GOT3 (cell line): ENCODE measurements around the gene RPTOR.

Experiments
- DNase-seq: peaks from one replicate; lab custom pipeline; 2025; ENCODE audit warnings: mixed read lengths; lab: John Stamatoyannopoulos, UW

Gene RPTOR

GRCh38 chr17:80980397-80981061, 435.9 kb downstream of the RPTOR start:
- DNase-seq: no peak

- DNase-seq: no peak
These were observed 436.6 kb downstream of the RPTOR start for GRCh38 chr17:80981062-80981902.

- DNase-seq: no peak
These were observed 437.3 kb downstream of the RPTOR start for GRCh38 chr17:80981929-80982425.

- DNase-seq: no peak
These were observed 437.9 kb downstream of the RPTOR start for GRCh38 chr17:80982426-80982974.

- no peak for DNase-seq
These were observed 438.9 kb downstream of the RPTOR start for GRCh38 chr17:80983545-80983944.

- DNase-seq: no peak
These were observed 440.1 kb downstream of the RPTOR start for GRCh38 chr17:80984749-80985148.

GRCh38 chr17:80986046-80986445, 441.4 kb downstream of the RPTOR start:
- no peak for DNase-seq

GRCh38 chr17:80986816-80987475, 442.3 kb downstream of the RPTOR start:
- DNase-seq: no peak

- no peak for DNase-seq
These were observed 443.4 kb downstream of the RPTOR start for GRCh38 chr17:80987941-80988461.

- DNase-seq: no peak
These were observed 444.9 kb downstream of the RPTOR start for GRCh38 chr17:80989586-80989913.

- no peak for DNase-seq
These were observed 446.4 kb downstream of the RPTOR start for GRCh38 chr17:80990921-80991644.

- DNase-seq: no peak
These were observed 447.0 kb downstream of the RPTOR start, which contains the start of gene CHMP6 for GRCh38 chr17:80991645-80992076. TSS of gene CHMP6 (plus strand) at chr17:80991841. CDS start at chr17:80991919, 78 bp downstream.

- DNase-seq: no peak
These were observed 447.7 kb downstream of the RPTOR start for GRCh38 chr17:80992077-80992947.

- no peak for DNase-seq
These were observed 448.4 kb downstream of the RPTOR start for GRCh38 chr17:80992948-80993624.

GRCh38 chr17:80995131-80995530, 450.5 kb downstream of the RPTOR start:
- no peak for DNase-seq

- DNase-seq: no peak
These were observed 452.0 kb downstream of the RPTOR start for GRCh38 chr17:80996422-80997305.

GRCh38 chr17:80997424-80998117, 452.9 kb downstream of the RPTOR start:
- no peak for DNase-seq

GRCh38 chr17:80998118-80998747, 453.6 kb downstream of the RPTOR start:
- no peak for DNase-seq
